ENCODE measurements around the gene ADIG. TPM values are rescaled to one million over a fixed set of nuclear protein-coding genes. Genes with fewer than 3 reads are reported as not detected.

Gene ADIG
- total RNA-seq, 1 donor from 2014 or later: not detected

GRCh38 chr20:38601216-38602184, 20.5 kb downstream of the ADIG start, which contains the start of gene ARHGAP40:
ARHGAP40 (plus strand) TSS chr20:38601809.
- peak; percentile 55 for DNase-seq (ENCODE audit: low spot score)

GRCh38 chr20:38602185-38602581, 21.2 kb downstream of the ADIG start:
- DNase-seq (ENCODE audit: low spot score): no peak

- DNase-seq (ENCODE audit: low spot score): no peak
These were observed 22.3 kb downstream of the ADIG start for GRCh38 chr20:38603286-38603685.

- DNase-seq (ENCODE audit: low spot score): no peak
These were observed 23.9 kb downstream of the ADIG start for GRCh38 chr20:38604873-38605303.

GRCh38 chr20:38607351-38607750, 26.4 kb downstream of the ADIG start:
- no peak for DNase-seq (ENCODE audit: low spot score)

GRCh38 chr20:38608188-38608587, 27.2 kb downstream of the ADIG start:
- DNase-seq (ENCODE audit: low spot score): no peak

GRCh38 chr20:38609815-38610214, 28.8 kb downstream of the ADIG start:
- no peak for DNase-seq (ENCODE audit: low spot score)

- no peak for DNase-seq (ENCODE audit: low spot score)
These were observed 29.5 kb downstream of the ADIG start for GRCh38 chr20:38610521-38610920.

- no peak for DNase-seq (ENCODE audit: low spot score)
These were observed 31.9 kb downstream of the ADIG start for GRCh38 chr20:38612751-38613515.

GRCh38 chr20:38615283-38615682, 34.3 kb downstream of the ADIG start:
- DNase-seq (ENCODE audit: low spot score): no peak

- no peak for DNase-seq (ENCODE audit: low spot score)
These were observed 35.5 kb downstream of the ADIG start for GRCh38 chr20:38616457-38616856.

- peak; percentile 61 for DNase-seq (ENCODE audit: low spot score)
These were observed 36.2 kb downstream of the ADIG start for GRCh38 chr20:38617011-38617829.

GRCh38 chr20:38617830-38618196, 36.8 kb downstream of the ADIG start:
- no peak for DNase-seq (ENCODE audit: low spot score)

GRCh38 chr20:38620441-38620840, 39.4 kb downstream of the ADIG start:
- DNase-seq (ENCODE audit: low spot score): no peak

GRCh38 chr20:38623061-38623460, 42.1 kb downstream of the ADIG start:
- DNase-seq (ENCODE audit: low spot score): no peak

- DNase-seq (ENCODE audit: low spot score): no peak
These were observed 43.1 kb downstream of the ADIG start for GRCh38 chr20:38624084-38624483.

GRCh38 chr20:38625896-38626295, 44.9 kb downstream of the ADIG start:
- DNase-seq (ENCODE audit: low spot score): no peak

- no peak for DNase-seq (ENCODE audit: low spot score)
These were observed 46.1 kb downstream of the ADIG start for GRCh38 chr20:38626921-38627659.

GRCh38 chr20:38628580-38629470, 47.8 kb downstream of the ADIG start:
- no peak for DNase-seq (ENCODE audit: low spot score)

- no peak for DNase-seq (ENCODE audit: low spot score)
These were observed 49.0 kb downstream of the ADIG start for GRCh38 chr20:38629979-38630378.

Measured in ureter (tissue), 1 donor.